Activated CD8-positive, alpha-beta memory T cell treated with anti-CD3 and anti-CD28 coated beads, Interleukin-2, amount 50 U/mL, for 1 hour (primary cell): ENCODE results near the gene DCP1B.

Experiments used
- DNase-seq: peaks from one replicate; pipeline ENCODE4 v3.0.0-alpha.2; 2020; ENCODE audit errors: extremely low read depth

DCP1B gene

DNA sequence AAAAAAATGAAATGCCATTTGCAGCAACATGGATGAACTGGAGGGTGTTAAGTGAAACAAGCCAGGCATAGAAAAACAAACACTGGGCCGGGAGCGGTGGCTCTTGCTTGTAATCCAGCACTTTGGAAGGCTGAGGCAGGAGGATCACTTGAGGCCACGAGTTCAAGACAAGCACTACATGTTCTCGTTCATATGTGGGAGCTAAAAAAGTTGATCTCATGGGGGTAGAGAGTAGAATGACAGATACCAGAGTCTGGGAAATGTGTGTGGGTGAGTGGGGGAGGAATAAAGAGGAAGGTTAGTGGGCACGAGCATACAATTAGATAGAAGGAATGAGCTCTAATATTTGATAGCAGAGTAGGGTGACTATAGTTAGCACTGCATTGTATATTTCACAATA is 107.3 kb downstream of the DCP1B start:
- no peak for DNase-seq
